K562 (cell line): ENCODE measurements around the gene RALA. TPM values are rescaled to one million over a fixed set of nuclear protein-coding genes. Genes with fewer than 3 reads are reported as not detected.

ENCODE experiments used
- ATAC-seq: fragments of 200-7000 bp; cut with Tn5 transposase; 3 replicates; pipeline ENCODE4 v1.9.1; 2020; ENCODE audit warnings: moderate library complexity
- BruUV-seq: library from RNA; stranded (reverse); fragments of 400-500 nt; replicated peaks from 2 replicates; lab custom pipeline; 2021; lab: Mats Ljungman, UMichigan
- CTCF ChIA-PET: fragments of 300-600 bp; formaldehyde crosslinking; extraction: SDS; loops from one replicate; lab custom pipeline; 2021; ENCODE audit warnings: low intra/inter-chr PET ratio; lab: Yijun Ruan, JAX
- POLR2A ChIA-PET: fragments of 300-600, 350-650 bp; sonication (Branson Sonifier 250); formaldehyde crosslinking; extraction: SDS; loops from one replicate; lab custom pipeline; 2021; ENCODE audit warnings: antibody characterized with exemption, inconsistent platforms; lab: Yijun Ruan, JAX
- DNase-seq, 4 experiments: peaks; one replicate each; pipeline versions ENCODE4 v3.0.0 to v3.0.0-alpha.2; 2011 to 2018; ENCODE audit warnings: low spot score in 3 of 4, mixed read lengths in 3 of 4; ENCODE audit errors: extremely low read depth in 1 of 4
- FAIRE-seq: peaks from 2 replicates; lab custom pipeline; 2011; peaks lifted over from hg19 to GRCh38; lab: Jason Lieb, UNC
- H2AFZ ChIP-seq: 2 replicates; pipeline ENCODE4 v1.6.0; 2011; ENCODE audit warnings: low read depth, low read length, control low read depth, inconsistent platforms
- H3K27ac ChIP-seq: fragments of 200-600 bp; 3 replicates; pipeline ENCODE4 v1.8.0; 2011; ENCODE audit warnings: low read depth, mild to moderate bottlenecking, control low read depth, inconsistent platforms, low read length, moderate library complexity, mixed read lengths; ENCODE audit errors: extremely low read depth
- H3K27me3 ChIP-seq, 2 experiments: fragments of 300-600 bp in 1 of 2; 2 replicates in 1 of 2; 3 replicates in 1 of 2; pipeline versions ENCODE4 v1.6.0 to v1.8.0; 2011; ENCODE audit warnings: inconsistent platforms in 2 of 2, low read length in 2 of 2, mild to moderate bottlenecking in 1 of 2, mixed read lengths in 1 of 2, moderate library complexity in 1 of 2; ENCODE audit not compliant: control insufficient read depth in 2 of 2, insufficient read depth in 2 of 2
- H3K36me3 ChIP-seq: fragments of 300-600 bp; 3 replicates; pipeline ENCODE4 v1.8.0; 2011; ENCODE audit warnings: mild to moderate bottlenecking, low read length, inconsistent platforms; ENCODE audit not compliant: control insufficient read depth, insufficient read depth
- H3K4me1 ChIP-seq, 2 experiments: fragments of 200-600 bp in 1 of 2; replicated peaks in 1 of 2; 2 replicates in 1 of 2; 3 replicates in 1 of 2; pipeline versions ENCODE4 v1.5.1 to v1.8.0; 2011; ENCODE audit warnings: inconsistent platforms in 2 of 2, low read length in 2 of 2, mild to moderate bottlenecking in 1 of 2, mixed read lengths in 1 of 2, moderate library complexity in 1 of 2; ENCODE audit not compliant: control insufficient read depth in 2 of 2, insufficient read depth in 2 of 2
- H3K4me2 ChIP-seq: 2 replicates; pipeline ENCODE4 v1.6.1; 2011; ENCODE audit warnings: low read length, control low read depth, inconsistent platforms, mixed read lengths; ENCODE audit not compliant: insufficient read depth
- H3K4me3 ChIP-seq: fragments of 200-600 bp; sonication (generic), shearing (Covaris generic); 2 replicates; pipeline ENCODE4 v1.5.1; 2016; ENCODE audit warnings: control low read depth, inconsistent platforms
- H3K79me2 ChIP-seq: fragments of 200-600 bp; 3 replicates; pipeline ENCODE4 v1.8.0; 2011; ENCODE audit warnings: low read length, inconsistent platforms; ENCODE audit not compliant: control insufficient read depth, insufficient read depth
- H3K9ac ChIP-seq, 2 experiments: 2 replicates each; pipeline versions ENCODE4 v1.6.0 to v1.6.1; 2011; ENCODE audit warnings: low read depth in 2 of 2, low read length in 2 of 2, control low read depth in 1 of 2, inconsistent platforms in 1 of 2, mild to moderate bottlenecking in 1 of 2, mixed read lengths in 1 of 2; ENCODE audit not compliant: insufficient read depth in 1 of 2
- H3K9me1 ChIP-seq: one replicate; pipeline ENCODE4 v1.6.0; 2011; ENCODE audit warnings: inconsistent platforms, mild to moderate bottlenecking, low read length, moderate library complexity; ENCODE audit not compliant: control insufficient read depth, insufficient read depth
- H3K9me3 ChIP-seq: replicated peaks from 2 replicates; pipeline ENCODE4 v1.5.1; 2011; ENCODE audit warnings: low read depth, low read length, inconsistent platforms; ENCODE audit not compliant: control insufficient read depth, insufficient read depth
- H4K20me1 ChIP-seq: replicated peaks from 2 replicates; pipeline ENCODE4 v1.6.1; 2011; ENCODE audit warnings: low read length, inconsistent platforms, mixed read lengths; ENCODE audit not compliant: control insufficient read depth, insufficient read depth
- BRF1 ChIP-seq: IDR thresholded peaks from 3 replicates; pipeline ENCODE4 v1.6.1; 2011; ENCODE audit warnings: borderline replicate concordance, mild to moderate bottlenecking; ENCODE audit not compliant: insufficient read length; ENCODE audit errors: extremely low read depth
- CAMTA2 ChIP-seq: fragments of 250-450 bp; sonication (Bioruptor Pico); conservative IDR thresholded peaks from 2 replicates; pipeline ENCODE4 v1.5.1; 2022
- EP300 ChIP-seq: IDR thresholded peaks from 2 replicates; pipeline ENCODE4 v1.6.1; 2012; ENCODE audit warnings: low read length, improper control_type of control experiment
- HCFC1 ChIP-seq: IDR thresholded peaks from 2 replicates; pipeline ENCODE4 v1.6.1; 2012; ENCODE audit warnings: low read depth, low read length, improper control_type of control experiment
- HMG20A ChIP-seq: fragments of 450-650 bp; formaldehyde crosslinking; conservative IDR thresholded peaks from 2 replicates; pipeline ENCODE4 v1.4.0; 2020; ENCODE audit warnings: mild to moderate bottlenecking, mixed read lengths
- HMG20B ChIP-seq: fragments of 250-450 bp; sonication (Bioruptor Pico); IDR thresholded peaks from 2 replicates; pipeline ENCODE4 v1.5.0; 2021; ENCODE audit warnings: mild to moderate bottlenecking
- HNRNPK ChIP-seq: fragments of 200-400 bp; formaldehyde crosslinking; IDR thresholded peaks from one replicate; pipeline ENCODE4 v1.6.1; 2018; ENCODE audit warnings: mild to moderate bottlenecking, low read depth, low read length; ENCODE audit not compliant: poor library complexity, severe bottlenecking
- KLF16 ChIP-seq: IDR thresholded peaks from 2 replicates; pipeline ENCODE4 v1.6.1; 2016; ENCODE audit warnings: antibody characterized with exemption
- POLR2B ChIP-seq: fragments of 450-650 bp; IDR thresholded peaks from 2 replicates; pipeline ENCODE4 v1.6.1; 2018; ENCODE audit warnings: low read depth; ENCODE audit not compliant: partially characterized antibody
- RBM25 ChIP-seq: fragments of 200-400 bp; formaldehyde crosslinking; IDR thresholded peaks from 2 replicates; pipeline ENCODE4 v1.6.1; 2018; ENCODE audit warnings: low read length, low read depth, moderate library complexity; ENCODE audit not compliant: severe bottlenecking
- RHOXF2B ChIP-seq: fragments of 250-450 bp; sonication (Bioruptor Pico); conservative IDR thresholded peaks from 2 replicates; pipeline ENCODE4 v1.5.1; 2021
- SMARCA5 ChIP-seq: fragments of 450-650 bp; IDR thresholded peaks from 2 replicates; pipeline ENCODE4 v1.6.1; 2016
- ZNF24 ChIP-seq: fragments of 450-650 bp; IDR thresholded peaks from 2 replicates; pipeline ENCODE4 v1.6.1; 2016
- ZNF589 ChIP-seq: fragments of 200-800 bp; sonication (Bioruptor generic); IDR thresholded peaks from 2 replicates; pipeline ENCODE4 v1.6.1; 2016; ENCODE audit warnings: low read depth, missing genetic modification characterization, missing compliant biosample characterization
- WGBS: fragments of 100-300 bp; shearing (Covaris generic); methylation state at CpG from one replicate; pipeline ENCODE4 v1.1.6; 2016; ENCODE audit warnings: low coverage, mixed read lengths; ENCODE audit not compliant: insufficient coverage; ENCODE audit errors: missing lambda C conversion rate; 5-methylcytosine and 5-hydroxymethylcytosine counted together
- in situ Hi-C: fragments of 300-500 bp; cut with MboI; formaldehyde crosslinking; loops from 4 replicates; pipeline ENCODE4 v1.15.0; 2018; ENCODE audit warnings: inconsistent platforms, mixed read lengths
- intact Hi-C: fragments of 100-400 bp; cut with micrococcal nuclease; formaldehyde crosslinking; loops from 2 replicates; pipeline ENCODE4 v1.14.2; 2022
- polyA plus RNA-seq, 8 experiments: library from polyadenylated mRNA; depleted of rRNA in 4 of 8; stranded (reverse) in 5 of 8; unstranded in 3 of 8; fragments of >200 nt; fragmentation: Nextera tagmentation in 2 of 8; fragmentation: Illumina TruSeq in 1 of 8; extraction: Ambion mirVana in 2 of 8; extraction: Trizol in 1 of 8; gene quantifications; 2 replicates each; pipeline versions ENCODE4 v1.2.1 to v1.2.3, GENCODE V29; 2011 to 2014; ENCODE audit warnings: inconsistent platforms in 1 of 8, missing spikeins in 1 of 8
- total RNA-seq, 7 experiments: library from RNA; depleted of rRNA in 6 of 7; stranded (reverse); fragments of >200 nt in 6 of 7; fragmentation: Illumina TruSeq in 2 of 7; extraction: Trizol in 2 of 7; gene quantifications; 2 replicates each; pipeline versions ENCODE4 v1.2.1 to v1.2.3, GENCODE V29; 2011 to 2021; ENCODE audit warnings: low replicate concordance in 1 of 7
- TF ChIP-seq, protein P1 (sequence below): sonication (generic); formaldehyde crosslinking; IDR thresholded peaks from 2 replicates; pipeline ENCODE4 v1.8.0; 2022; ENCODE audit warnings: mild to moderate bottlenecking, missing genetic modification reagents, borderline replicate concordance
- TF ChIP-seq, protein P2 (sequence below): fragments of 250-450 bp; sonication (Bioruptor Pico); IDR thresholded peaks from 2 replicates; pipeline ENCODE4 v1.4.0; 2020; ENCODE audit warnings: mild to moderate bottlenecking, moderate library complexity
- TF ChIP-seq, protein P3 (sequence below): sonication (generic); formaldehyde crosslinking; IDR thresholded peaks from 2 replicates; pipeline ENCODE4 v1.8.1; 2023; ENCODE audit warnings: missing genetic modification reagents, mild to moderate bottlenecking, borderline replicate concordance

The RALA gene
- total and polyA plus RNA-seq, 9 of the 15 experiments (the other 6 are each of a cell fraction or from before 2014, with no cell fraction given): 7.2 to 28.0 (median 25.7) TPM

DNA sequence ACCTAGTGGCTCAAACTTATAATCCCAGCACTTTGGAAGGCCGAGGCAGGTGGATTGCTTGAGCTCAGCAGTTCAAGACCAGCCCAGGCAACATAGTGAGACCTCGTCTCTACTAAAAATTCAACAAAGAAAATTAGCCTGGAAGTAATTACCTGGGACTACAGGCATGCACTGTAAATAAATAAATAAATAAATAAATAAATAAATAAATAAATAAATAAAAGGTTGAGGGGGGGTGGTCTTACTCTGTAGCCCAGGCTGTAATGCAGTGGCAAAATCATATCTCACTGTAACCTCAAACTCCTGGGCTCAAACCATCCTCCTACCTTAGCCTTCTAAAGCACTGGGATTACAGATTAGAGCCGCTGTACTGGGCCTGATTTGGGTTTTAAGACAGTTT, 50.5 kb downstream of the RALA start:
- H3K4me3 ChIP-seq: no peak overlapping the region

More for the DNA sequence above, 50.5 kb downstream of the RALA start:
- Histone ChIP-seq H3K9me1 (no peaks in the 10 kb centered on the region), H3K27ac (no peak overlapping the region), H3K27me3 (no peaks in the 10 kb centered on the region), H3K9ac (no peak overlapping the region), H3K79me2 (0 out of 3 replicates have a peak, but pooled peaks cover 5% of the 10 kb centered on the region), H2AFZ (no peak overlapping the region), H3K4me1 (no peaks in the 10 kb centered on the region; a peak in 1 of 5 replicates), H3K36me3 (no peaks in the 10 kb centered on the region), H4K20me1 (no peaks in the 10 kb centered on the region), H3K4me2 (no peak overlapping the region), H3K9me3 (no peaks in the 10 kb centered on the region; the same call in 1 of the 2 replicates)
- intact Hi-C loops (no loop called here), in situ Hi-C loops (no loop called here)
- POLR2A ChIA-PET: no interaction called here
- no TSS peak for BruUV-seq
- ATAC-seq: no peak
- DNase-seq: no peak
- TF ChIP-seq, protein P1, sequence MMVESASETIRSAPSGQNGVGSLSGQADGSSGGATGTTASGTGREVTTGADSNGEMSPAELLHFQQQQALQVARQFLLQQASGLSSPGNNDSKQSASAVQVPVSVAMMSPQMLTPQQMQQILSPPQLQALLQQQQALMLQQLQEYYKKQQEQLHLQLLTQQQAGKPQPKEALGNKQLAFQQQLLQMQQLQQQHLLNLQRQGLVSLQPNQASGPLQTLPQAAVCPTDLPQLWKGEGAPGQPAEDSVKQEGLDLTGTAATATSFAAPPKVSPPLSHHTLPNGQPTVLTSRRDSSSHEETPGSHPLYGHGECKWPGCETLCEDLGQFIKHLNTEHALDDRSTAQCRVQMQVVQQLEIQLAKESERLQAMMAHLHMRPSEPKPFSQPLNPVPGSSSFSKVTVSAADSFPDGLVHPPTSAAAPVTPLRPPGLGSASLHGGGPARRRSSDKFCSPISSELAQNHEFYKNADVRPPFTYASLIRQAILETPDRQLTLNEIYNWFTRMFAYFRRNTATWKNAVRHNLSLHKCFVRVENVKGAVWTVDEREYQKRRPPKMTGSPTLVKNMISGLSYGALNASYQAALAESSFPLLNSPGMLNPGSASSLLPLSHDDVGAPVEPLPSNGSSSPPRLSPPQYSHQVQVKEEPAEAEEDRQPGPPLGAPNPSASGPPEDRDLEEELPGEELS (CRISPR knock-in tag): no peak
- no peak for TF ChIP-seq RBM25
- TF ChIP-seq, protein P2, sequence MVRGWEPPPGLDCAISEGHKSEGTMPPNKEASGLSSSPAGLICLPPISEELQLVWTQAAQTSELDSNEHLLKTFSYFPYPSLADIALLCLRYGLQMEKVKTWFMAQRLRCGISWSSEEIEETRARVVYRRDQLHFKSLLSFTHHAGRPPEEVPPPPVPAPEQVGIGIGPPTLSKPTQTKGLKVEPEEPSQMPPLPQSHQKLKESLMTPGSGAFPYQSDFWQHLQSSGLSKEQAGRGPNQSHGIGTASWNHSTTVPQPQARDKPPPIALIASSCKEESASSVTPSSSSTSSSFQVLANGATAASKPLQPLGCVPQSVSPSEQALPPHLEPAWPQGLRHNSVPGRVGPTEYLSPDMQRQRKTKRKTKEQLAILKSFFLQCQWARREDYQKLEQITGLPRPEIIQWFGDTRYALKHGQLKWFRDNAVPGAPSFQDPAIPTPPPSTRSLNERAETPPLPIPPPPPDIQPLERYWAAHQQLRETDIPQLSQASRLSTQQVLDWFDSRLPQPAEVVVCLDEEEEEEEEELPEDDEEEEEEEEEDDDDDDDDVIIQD (CRISPR knock-in tag): no peak
- no peak for TF ChIP-seq HMG20A
- TF ChIP-seq, protein P3, sequence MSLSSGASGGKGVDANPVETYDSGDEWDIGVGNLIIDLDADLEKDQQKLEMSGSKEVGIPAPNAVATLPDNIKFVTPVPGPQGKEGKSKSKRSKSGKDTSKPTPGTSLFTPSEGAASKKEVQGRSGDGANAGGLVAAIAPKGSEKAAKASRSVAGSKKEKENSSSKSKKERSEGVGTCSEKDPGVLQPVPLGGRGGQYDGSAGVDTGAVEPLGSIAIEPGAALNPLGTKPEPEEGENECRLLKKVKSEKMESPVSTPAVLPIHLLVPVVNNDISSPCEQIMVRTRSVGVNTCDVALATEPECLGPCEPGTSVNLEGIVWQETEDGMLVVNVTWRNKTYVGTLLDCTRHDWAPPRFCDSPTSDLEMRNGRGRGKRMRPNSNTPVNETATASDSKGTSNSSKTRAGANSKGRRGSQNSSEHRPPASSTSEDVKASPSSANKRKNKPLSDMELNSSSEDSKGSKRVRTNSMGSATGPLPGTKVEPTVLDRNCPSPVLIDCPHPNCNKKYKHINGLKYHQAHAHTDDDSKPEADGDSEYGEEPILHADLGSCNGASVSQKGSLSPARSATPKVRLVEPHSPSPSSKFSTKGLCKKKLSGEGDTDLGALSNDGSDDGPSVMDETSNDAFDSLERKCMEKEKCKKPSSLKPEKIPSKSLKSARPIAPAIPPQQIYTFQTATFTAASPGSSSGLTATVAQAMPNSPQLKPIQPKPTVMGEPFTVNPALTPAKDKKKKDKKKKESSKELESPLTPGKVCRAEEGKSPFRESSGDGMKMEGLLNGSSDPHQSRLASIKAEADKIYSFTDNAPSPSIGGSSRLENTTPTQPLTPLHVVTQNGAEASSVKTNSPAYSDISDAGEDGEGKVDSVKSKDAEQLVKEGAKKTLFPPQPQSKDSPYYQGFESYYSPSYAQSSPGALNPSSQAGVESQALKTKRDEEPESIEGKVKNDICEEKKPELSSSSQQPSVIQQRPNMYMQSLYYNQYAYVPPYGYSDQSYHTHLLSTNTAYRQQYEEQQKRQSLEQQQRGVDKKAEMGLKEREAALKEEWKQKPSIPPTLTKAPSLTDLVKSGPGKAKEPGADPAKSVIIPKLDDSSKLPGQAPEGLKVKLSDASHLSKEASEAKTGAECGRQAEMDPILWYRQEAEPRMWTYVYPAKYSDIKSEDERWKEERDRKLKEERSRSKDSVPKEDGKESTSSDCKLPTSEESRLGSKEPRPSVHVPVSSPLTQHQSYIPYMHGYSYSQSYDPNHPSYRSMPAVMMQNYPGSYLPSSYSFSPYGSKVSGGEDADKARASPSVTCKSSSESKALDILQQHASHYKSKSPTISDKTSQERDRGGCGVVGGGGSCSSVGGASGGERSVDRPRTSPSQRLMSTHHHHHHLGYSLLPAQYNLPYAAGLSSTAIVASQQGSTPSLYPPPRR (CRISPR knock-in tag): no peak
- no peak for TF ChIP-seq RHOXF2B
- TF ChIP-seq ZNF24: no peak
- no peak for TF ChIP-seq EP300
- no peak for TF ChIP-seq HMG20B (CRISPR knock-in tag)
- no peak for TF ChIP-seq SMARCA5
- no peak for TF ChIP-seq KLF16
- no peak for TF ChIP-seq POLR2B
- TF ChIP-seq HNRNPK: no peak
- no peak for TF ChIP-seq BRF1
- TF ChIP-seq HCFC1: no peak
- TF ChIP-seq ZNF589 (CRISPR knock-in tag): no peak
- TF ChIP-seq CAMTA2 (CRISPR knock-in tag): no peak
- CTCF ChIA-PET: no interaction called here
- FAIRE-seq: no peak
- 85% methylated on average over 3 of the region's 3 CpGs for WGBS
